Lower leg skin (tissue), 3 donors: ENCODE data around the gene MRPS11.

Experiments used
- POLR2A ChIP-seq, 2 donors: fragments of 450-650 bp; IDR thresholded peaks; one replicate each; pipeline ENCODE4 v1.6.1; 2016 to 2017; ENCODE audit warnings: antibody characterized with exemption in 2 of 2, mild to moderate bottlenecking in 1 of 2, moderate library complexity in 1 of 2
- TF ChIP-seq, protein P1 (sequence below), 3 donors: fragments of 450-650 bp; IDR thresholded peaks; one replicate each; pipeline ENCODE4 v1.5.1; 2016; ENCODE audit warnings: antibody characterized with exemption in 3 of 3, mild to moderate bottlenecking in 3 of 3, moderate library complexity in 2 of 3

DNA sequence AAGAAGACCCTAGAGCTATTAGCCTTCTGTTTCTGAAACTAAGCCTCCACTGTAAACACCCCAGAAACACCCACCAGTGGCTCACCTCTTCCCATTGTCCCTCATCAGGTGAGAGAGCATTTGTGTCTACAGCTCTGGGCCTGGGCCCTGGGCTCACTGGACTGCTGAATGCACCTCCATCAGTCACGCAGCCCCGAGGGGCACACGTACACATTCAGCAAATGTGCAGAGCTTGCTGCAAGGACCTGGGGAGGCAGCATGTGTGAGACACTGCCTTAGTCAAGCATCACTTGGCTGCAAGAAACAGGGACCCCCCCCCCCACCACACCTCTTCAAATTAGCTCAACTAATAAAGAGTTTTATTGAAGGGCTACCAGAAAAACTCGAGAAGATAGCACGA, 29.3 kb upstream of the MRPS11 start:
- TF ChIP-seq, protein P1, sequence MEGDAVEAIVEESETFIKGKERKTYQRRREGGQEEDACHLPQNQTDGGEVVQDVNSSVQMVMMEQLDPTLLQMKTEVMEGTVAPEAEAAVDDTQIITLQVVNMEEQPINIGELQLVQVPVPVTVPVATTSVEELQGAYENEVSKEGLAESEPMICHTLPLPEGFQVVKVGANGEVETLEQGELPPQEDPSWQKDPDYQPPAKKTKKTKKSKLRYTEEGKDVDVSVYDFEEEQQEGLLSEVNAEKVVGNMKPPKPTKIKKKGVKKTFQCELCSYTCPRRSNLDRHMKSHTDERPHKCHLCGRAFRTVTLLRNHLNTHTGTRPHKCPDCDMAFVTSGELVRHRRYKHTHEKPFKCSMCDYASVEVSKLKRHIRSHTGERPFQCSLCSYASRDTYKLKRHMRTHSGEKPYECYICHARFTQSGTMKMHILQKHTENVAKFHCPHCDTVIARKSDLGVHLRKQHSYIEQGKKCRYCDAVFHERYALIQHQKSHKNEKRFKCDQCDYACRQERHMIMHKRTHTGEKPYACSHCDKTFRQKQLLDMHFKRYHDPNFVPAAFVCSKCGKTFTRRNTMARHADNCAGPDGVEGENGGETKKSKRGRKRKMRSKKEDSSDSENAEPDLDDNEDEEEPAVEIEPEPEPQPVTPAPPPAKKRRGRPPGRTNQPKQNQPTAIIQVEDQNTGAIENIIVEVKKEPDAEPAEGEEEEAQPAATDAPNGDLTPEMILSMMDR (IDR thresholded peaks at IDR 0.05) = no peak
- TF ChIP-seq POLR2A (IDR thresholded peaks at IDR 0.05) = no peak
